ENCODE data around the gene BST2. TPM values are rescaled to one million over a fixed set of nuclear protein-coding genes. Genes with fewer than 3 reads are reported as not detected.

The BST2 gene
- total RNA-seq, 1 donor from 2014 or later, result 301 TPM

- no peaks in the 10 kb centered on the region for H4K20me1 ChIP-seq (ENCODE audit: insufficient read depth, low read length)
- H3K4me2 ChIP-seq (ENCODE audit: low read length), result no peak overlapping the region
- FAIRE-seq (no peak), DNase-seq (ENCODE audit: low read depth) (no peak)
- no peaks in the 10 kb centered on the region for H3K4me1 Mint-ChIP-seq (ENCODE audit: low read depth, unreplicated experiment)
- H3K9me3 ChIP-seq (ENCODE audit: insufficient read depth, low read depth, low read length), result no peaks in the 10 kb centered on the region
- H3K27ac ChIP-seq (ENCODE audit: low read depth, low read length), result no peak overlapping the region
- H3K27me3 ChIP-seq (ENCODE audit: insufficient read depth, low read length), result no peaks in the 10 kb centered on the region
- H2AFZ ChIP-seq (ENCODE audit: low read depth, low read length), result no peak overlapping the region
- no peaks in the 10 kb centered on the region for H3K27me3 Mint-ChIP-seq (ENCODE audit: low read depth, unreplicated experiment)
- no peaks in the 10 kb centered on the region for H3K9me3 Mint-ChIP-seq (ENCODE audit: unreplicated experiment)
- no peak overlapping the region for H3K27ac Mint-ChIP-seq (ENCODE audit: unreplicated experiment)
- H3K79me2 ChIP-seq (ENCODE audit: insufficient read depth, low read length), result peaks cover 6% of the 10 kb centered on the region
- H3K4me3 ChIP-seq (ENCODE audit: insufficient read depth, low read depth, low read length), result no peak overlapping the region
- peaks cover 4% of the 10 kb centered on the region for H3K4me1 ChIP-seq (ENCODE audit: insufficient read depth, low read length)
- TF ChIP-seq CTCF (IDR thresholded peaks at IDR 0.05; ENCODE audit: insufficient read depth, low read depth, low read length) (no peak), EZH2 (IDR thresholded peaks at IDR 0.05; ENCODE audit: insufficient read depth, low read length) (no peak)
- peaks cover 3% of the 10 kb centered on the region for H3K36me3 Mint-ChIP-seq (ENCODE audit: low read depth, unreplicated experiment)
- H3K9ac ChIP-seq (ENCODE audit: low read length), result no peak overlapping the region
- H3K36me3 ChIP-seq (ENCODE audit: insufficient read depth, low read length), result no peaks in the 10 kb centered on the region
- no peak overlapping the region for H3K4me3 Mint-ChIP-seq (ENCODE audit: unreplicated experiment)
Observed at GRCh38 chr19:17423429-17424208, 18.2 kb upstream of the BST2 start.

- no peak overlapping the region for H3K27ac Mint-ChIP-seq (ENCODE audit: unreplicated experiment)
- no peak overlapping the region for H3K4me3 Mint-ChIP-seq (ENCODE audit: unreplicated experiment)
- no peak for TF ChIP-seq EZH2 (IDR thresholded peaks at IDR 0.05; ENCODE audit: insufficient read depth, low read length)
- no peak for TF ChIP-seq CTCF (IDR thresholded peaks at IDR 0.05; ENCODE audit: insufficient read depth, low read depth, low read length)
- H3K9me3 ChIP-seq (ENCODE audit: insufficient read depth, low read depth, low read length), result no peaks in the 10 kb centered on the region
- FAIRE-seq, result no peak
- H3K27me3 ChIP-seq (ENCODE audit: insufficient read depth, low read length), result no peaks in the 10 kb centered on the region
- H4K20me1 ChIP-seq (ENCODE audit: insufficient read depth, low read length), result no peaks in the 10 kb centered on the region
- H3K36me3 ChIP-seq (ENCODE audit: insufficient read depth, low read length), result no peaks in the 10 kb centered on the region
- no peak for DNase-seq (ENCODE audit: low read depth)
- no peaks in the 10 kb centered on the region for H3K27me3 Mint-ChIP-seq (ENCODE audit: low read depth, unreplicated experiment)
- peaks cover 4% of the 10 kb centered on the region for H3K36me3 Mint-ChIP-seq (ENCODE audit: low read depth, unreplicated experiment)
- H3K9me3 Mint-ChIP-seq (ENCODE audit: unreplicated experiment), result no peaks in the 10 kb centered on the region
- H3K27ac ChIP-seq (ENCODE audit: low read depth, low read length), result no peak overlapping the region
- H3K9ac ChIP-seq (ENCODE audit: low read length), result no peak overlapping the region
- no peak overlapping the region for H3K4me2 ChIP-seq (ENCODE audit: low read length)
- H3K4me3 ChIP-seq (ENCODE audit: insufficient read depth, low read depth, low read length), result no peak overlapping the region
- peaks cover 4% of the 10 kb centered on the region for H3K4me1 ChIP-seq (ENCODE audit: insufficient read depth, low read length)
- peaks cover 6% of the 10 kb centered on the region for H3K79me2 ChIP-seq (ENCODE audit: insufficient read depth, low read length)
- peaks cover 1% of the 10 kb centered on the region for H3K4me1 Mint-ChIP-seq (ENCODE audit: low read depth, unreplicated experiment)
- no peak overlapping the region for H2AFZ ChIP-seq (ENCODE audit: low read depth, low read length)
Observed at GRCh38 chr19:17421942-17422341, 16.5 kb upstream of the BST2 start.

GRCh38 chr19:17420475-17420924 lies 15.1 kb upstream of the BST2 start:
- TF ChIP-seq EZH2 (IDR thresholded peaks at IDR 0.05; ENCODE audit: insufficient read depth, low read length) (no peak), CTCF (IDR thresholded peaks at IDR 0.05; ENCODE audit: insufficient read depth, low read depth, low read length) (no peak)
- peak overlapping the region; percentile 76 for H3K9ac ChIP-seq (ENCODE audit: low read length)
- H3K4me3 ChIP-seq (ENCODE audit: insufficient read depth, low read depth, low read length), result peak overlapping the region; percentile 75
- peaks cover 6% of the 10 kb centered on the region for H3K79me2 ChIP-seq (ENCODE audit: insufficient read depth, low read length)
- Mint-ChIP-seq H3K4me1 (ENCODE audit: low read depth, unreplicated experiment) (peaks cover 1% of the 10 kb centered on the region), H3K27me3 (ENCODE audit: low read depth, unreplicated experiment) (no peaks in the 10 kb centered on the region), H3K27ac (ENCODE audit: unreplicated experiment) (peak overlapping the region; percentile 92), H3K9me3 (ENCODE audit: unreplicated experiment) (no peaks in the 10 kb centered on the region), H3K4me3 (ENCODE audit: unreplicated experiment) (peak overlapping the region; percentile 89), H3K36me3 (ENCODE audit: low read depth, unreplicated experiment) (peaks cover 8% of the 10 kb centered on the region)
- peak overlapping the region; percentile 97 for H2AFZ ChIP-seq (ENCODE audit: low read depth, low read length)
- DNase-seq (ENCODE audit: low read depth), result no peak
- no peak for FAIRE-seq
- peak overlapping the region; percentile 91 for H3K4me2 ChIP-seq (ENCODE audit: low read length)
- no peak overlapping the region for H3K27ac ChIP-seq (ENCODE audit: low read depth, low read length)
- H3K9me3 ChIP-seq (ENCODE audit: insufficient read depth, low read depth, low read length), result no peaks in the 10 kb centered on the region
- no peaks in the 10 kb centered on the region for H4K20me1 ChIP-seq (ENCODE audit: insufficient read depth, low read length)
- no peaks in the 10 kb centered on the region for H3K36me3 ChIP-seq (ENCODE audit: insufficient read depth, low read length)
- peaks cover 4% of the 10 kb centered on the region for H3K4me1 ChIP-seq (ENCODE audit: insufficient read depth, low read length)
- H3K27me3 ChIP-seq (ENCODE audit: insufficient read depth, low read length), result peaks cover 4% of the 10 kb centered on the region
